SIG-M5 treated with dmso at 0.1 percent for 504 hours (cell line): ENCODE measurements around the gene FOXJ2.
"Not testable (repeated sequence)": the region's sequence is repeated elsewhere in the genome, so short reads cannot be mapped to it uniquely, and the experiment has no call there.

Source experiments
- DNase-seq: peaks from one replicate; lab custom pipeline; 2025; ENCODE audit not compliant: unreplicated experiment; lab: John Stamatoyannopoulos, UW

Gene FOXJ2

GRCh38 chr12:8058506-8058905, 26.0 kb downstream of the FOXJ2 start:
- DNase-seq: peak; percentile 68

GRCh38 chr12:8064131-8064530, 31.6 kb downstream of the FOXJ2 start:
- DNase-seq: no peak

- DNase-seq: peak; percentile 90
Measured at GRCh38 chr12:8065991-8066594, 33.6 kb downstream of the FOXJ2 start, which contains the start of gene C3AR1. Gene C3AR1, minus strand, starts transcription at chr12:8066359. Its CDS starts 6,174 bp downstream, at chr12:8060185.

- DNase-seq: peak; percentile 55
Measured at GRCh38 chr12:8069582-8069981, 37.1 kb downstream of the FOXJ2 start.

DNA sequence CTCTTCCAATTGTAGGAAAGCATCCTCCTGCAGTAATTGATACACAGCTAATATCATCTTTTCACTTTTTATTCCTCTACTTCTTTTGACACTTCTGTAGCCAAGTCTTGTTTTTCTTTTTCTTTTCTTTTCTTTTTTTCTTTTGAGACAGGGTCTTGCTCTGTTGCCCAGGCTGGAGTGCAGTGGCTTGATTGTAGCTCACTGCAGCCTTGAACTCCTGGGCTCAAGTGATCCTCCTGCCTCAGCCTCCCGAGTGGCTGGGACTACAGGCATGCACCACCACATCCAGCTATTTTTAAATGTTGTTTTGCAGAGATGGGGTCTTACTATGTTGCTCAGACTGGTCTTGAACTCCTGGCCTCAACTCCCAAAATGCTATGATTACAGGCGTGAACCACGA, 39.3 kb downstream of the FOXJ2 start:
- DNase-seq: not testable (repeated sequence)

DNA sequence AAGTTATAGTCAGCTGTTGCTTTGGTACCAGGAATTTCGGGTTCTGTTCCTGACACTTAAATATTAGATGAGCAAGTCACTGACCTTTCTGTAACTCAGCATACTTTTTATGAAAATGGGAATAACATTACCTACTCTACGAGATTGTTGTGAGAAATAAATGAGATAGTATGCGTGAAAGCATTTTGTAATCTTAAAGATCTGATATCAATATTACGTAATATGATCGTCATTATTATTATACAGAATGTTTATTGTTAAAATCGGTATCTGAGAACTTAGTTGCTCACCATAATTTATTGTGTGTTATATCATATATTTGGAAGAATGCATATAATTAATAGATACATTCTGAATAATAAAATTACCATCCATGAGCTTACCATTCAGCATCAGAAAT, 43.4 kb downstream of the FOXJ2 start:
- DNase-seq: no peak

GRCh38 chr12:8076366-8076765, 43.9 kb downstream of the FOXJ2 start:
- DNase-seq: no peak

DNA sequence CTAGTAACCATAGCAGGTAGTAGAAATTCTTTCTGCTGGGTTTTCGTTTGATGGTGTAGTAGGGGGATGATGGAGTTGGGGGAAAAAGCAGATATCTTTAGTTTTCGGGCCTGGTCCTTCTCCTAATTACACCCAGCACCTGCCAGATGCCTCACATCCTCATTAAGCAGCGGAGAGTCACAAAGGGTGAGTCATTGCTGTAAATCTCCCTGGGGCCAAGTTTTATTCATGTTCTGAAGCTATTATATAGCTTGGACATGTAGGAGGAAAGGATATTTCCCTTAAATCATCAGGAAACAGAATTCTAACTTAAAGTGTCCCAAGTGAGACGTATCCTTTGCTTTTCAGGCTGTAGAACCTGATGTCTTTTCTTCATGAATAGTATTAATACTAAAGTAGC, 44.7 kb downstream of the FOXJ2 start:
- no peak for DNase-seq

DNA sequence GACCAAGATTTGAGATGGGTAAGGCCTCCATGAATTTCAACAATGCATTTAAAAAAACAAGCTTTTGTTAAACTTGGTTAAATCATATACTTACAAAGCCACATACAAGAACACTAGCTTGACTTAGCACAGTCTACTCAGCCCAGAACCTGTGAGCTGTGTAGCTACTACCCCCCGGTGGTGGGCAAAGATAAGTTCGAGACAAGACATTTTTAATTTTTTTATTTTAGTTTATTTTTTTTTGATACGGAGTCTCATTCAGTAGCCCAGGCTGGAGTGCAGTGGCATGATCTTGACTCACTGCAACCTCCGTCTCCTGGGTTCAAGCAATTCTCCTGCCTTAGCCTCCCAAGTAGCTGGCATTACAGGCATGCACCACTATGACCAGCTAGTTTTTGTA, 45.9 kb downstream of the FOXJ2 start:
- peak; percentile 20 for DNase-seq

DNA sequence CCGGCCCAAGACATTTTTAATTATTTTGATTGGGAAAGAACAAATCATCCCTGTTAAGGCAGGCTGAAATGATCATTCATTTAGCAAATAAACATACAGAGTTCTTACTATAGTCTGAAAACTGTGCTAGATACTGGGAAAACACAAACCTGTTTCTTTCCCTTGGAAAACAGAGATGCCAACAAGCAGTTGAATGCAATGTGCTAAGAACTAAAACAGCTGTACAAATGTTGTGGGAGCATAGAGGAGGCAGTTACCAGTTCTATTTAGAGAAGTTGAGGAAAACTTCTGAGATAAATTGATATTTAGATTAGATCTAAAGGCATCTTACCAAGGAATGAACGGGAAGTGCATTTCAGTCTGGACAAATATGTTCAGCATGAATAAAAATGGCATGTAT, 46.4 kb downstream of the FOXJ2 start:
- DNase-seq: no peak

DNA sequence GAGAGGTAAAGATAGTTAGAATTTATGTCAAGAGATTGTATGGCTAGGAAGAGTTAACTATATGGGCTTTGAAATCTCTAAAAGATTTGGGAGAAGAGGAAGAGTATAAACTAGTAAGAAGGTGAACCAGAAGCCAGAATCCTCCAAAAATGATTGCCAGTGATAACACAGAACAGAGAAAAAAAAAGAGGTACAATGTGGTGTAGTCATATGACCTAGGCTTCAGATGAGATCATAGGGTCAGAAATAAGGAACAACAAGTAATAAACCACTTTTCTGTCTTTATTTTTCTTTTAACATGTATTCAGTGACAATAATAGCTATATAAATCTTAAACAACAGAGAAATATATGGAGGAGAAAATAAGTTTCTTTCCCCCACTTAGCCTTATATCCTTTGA, 47.6 kb downstream of the FOXJ2 start:
- DNase-seq: peak; percentile 43

GRCh38 chr12:8081251-8081920, 48.9 kb downstream of the FOXJ2 start:
- DNase-seq: no peak

DNA sequence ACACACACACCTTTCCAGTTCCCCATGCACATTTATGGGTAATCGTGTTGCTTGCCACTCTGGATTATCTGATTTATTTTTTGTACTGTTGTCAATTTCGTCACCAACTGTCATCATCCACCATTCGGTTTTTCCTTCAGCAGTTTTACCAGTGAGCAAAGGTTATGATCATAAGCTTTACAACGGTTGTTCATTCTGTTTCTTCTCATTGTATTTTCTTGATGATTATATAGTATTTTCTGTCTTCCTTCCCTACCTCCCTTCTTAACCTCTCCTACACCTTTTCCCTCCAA, 50.2 kb downstream of the FOXJ2 start:
- DNase-seq: no peak

- not testable (repeated sequence) for DNase-seq
Measured at GRCh38 chr12:8084351-8084750, 51.8 kb downstream of the FOXJ2 start.

GRCh38 chr12:8087666-8088065, 55.1 kb downstream of the FOXJ2 start:
- DNase-seq: no peak

DNA sequence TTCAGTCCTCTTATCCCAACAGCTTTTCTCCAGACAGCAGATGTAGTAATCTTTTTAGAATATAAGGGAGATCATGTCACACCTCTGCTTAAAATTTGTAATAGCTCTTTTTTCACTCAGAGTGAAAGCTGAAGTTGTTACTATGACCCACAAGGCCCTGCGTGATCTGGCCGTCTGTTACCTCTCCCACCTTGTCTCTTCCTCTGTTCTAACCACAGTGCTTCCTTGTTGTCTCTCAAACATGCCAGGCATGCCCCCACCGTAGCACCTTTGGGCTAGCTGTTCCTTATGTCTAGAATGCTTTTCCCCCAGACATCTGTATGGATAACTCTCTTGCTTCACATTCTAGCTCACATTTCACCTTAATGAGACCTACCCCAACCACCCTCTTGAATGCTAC, 56.1 kb downstream of the FOXJ2 start:
- DNase-seq: no peak

GRCh38 chr12:8089277-8089676, 56.8 kb downstream of the FOXJ2 start:
- DNase-seq: not testable (repeated sequence)

DNA sequence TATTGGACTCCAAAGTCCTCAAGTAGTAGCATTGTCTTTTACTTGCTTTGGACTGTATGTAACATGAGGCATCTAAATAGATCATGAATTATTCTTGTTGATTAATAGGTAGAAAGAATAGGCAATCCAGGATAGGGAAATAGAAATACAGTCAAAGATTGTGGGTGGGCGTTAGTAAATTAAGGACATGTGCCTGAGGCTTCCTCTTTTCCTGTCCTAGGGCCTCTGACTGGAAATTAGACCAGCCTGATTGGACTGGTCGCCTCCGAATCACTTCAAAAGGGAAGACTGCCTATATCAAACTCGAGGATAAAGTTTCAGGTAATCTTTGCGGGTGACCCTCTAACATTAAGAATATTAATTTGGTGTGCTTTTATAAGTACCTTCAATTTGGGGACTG, 57.2 kb downstream of the FOXJ2 start:
- DNase-seq: no peak

- DNase-seq: no peak
Measured at GRCh38 chr12:8093291-8093690, 60.8 kb downstream of the FOXJ2 start.

GRCh38 chr12:8096281-8096915, 63.9 kb downstream of the FOXJ2 start:
- peak; percentile 37 for DNase-seq

GRCh38 chr12:8099235-8099634, 66.7 kb downstream of the FOXJ2 start:
- no peak for DNase-seq
